Activated naive CD8-positive, alpha-beta T cell treated with anti-CD3 and anti-CD28 coated beads, Interleukin-2, amount 50 U/mL, for 16 hours (primary cell): ENCODE measurements around the gene TACR1.

Experiments
- DNase-seq: peaks from one replicate; pipeline ENCODE4 v3.0.0-alpha.2; 2020; ENCODE audit warnings: low read depth, low spot score

The TACR1 gene

DNA sequence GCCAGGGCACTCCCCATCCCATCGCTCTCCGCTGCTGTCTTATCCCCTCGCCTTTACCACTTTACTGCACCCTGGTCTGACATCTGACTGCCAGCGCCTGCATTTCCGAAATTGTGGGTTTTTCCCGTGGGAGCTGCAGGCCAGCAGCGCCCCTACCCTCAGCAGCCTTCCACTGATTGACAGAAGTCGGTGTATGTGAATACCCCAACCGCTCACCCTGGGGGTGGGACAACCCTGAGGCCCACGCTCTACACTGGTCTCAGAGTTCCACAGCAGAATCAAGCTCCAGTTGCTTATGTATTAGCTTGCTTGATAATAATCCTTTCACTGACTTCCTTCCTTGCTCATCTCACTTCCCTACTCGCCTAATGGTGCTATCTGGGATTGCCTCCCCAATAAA, 178.8 kb downstream of the TACR1 start:
- DNase-seq: no peak

DNA sequence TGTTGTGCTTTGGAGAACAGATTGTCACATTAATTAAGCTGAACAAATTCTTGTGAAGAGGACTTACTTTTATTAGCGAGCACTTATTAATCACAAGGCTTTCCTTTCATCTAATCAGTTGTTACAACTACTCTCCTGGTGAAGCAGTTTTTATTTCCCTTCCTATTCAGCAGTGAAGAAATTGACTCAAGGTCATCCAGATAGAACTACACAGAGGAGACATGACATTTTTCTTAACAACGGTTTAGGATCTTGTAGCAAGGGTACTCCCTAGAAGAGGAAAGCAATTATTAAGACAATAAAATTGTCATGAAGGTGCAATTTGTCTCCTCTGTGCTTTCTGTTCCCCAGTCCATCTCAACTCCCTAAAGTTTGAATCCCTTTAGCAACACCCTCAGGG, 179.5 kb downstream of the TACR1 start:
- DNase-seq: no peak

DNA sequence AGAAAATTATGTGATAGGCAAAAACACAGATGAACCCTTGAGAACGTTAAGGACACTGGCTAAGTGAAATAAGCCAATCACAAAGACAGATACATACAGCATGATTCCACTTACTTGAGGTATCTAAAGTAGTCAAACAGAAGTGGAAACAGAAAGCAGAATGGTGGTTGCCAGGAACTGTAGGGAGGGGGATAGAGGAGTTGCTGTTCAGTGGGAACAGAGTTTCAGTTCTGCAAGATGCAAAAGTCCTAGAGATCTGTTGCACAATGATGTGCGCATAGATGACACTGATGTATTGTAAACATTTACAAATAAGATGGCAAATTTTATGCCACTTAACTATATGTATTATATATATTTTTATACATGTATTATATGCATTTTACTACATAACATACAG, 181.2 kb downstream of the TACR1 start:
- DNase-seq: no peak

DNA sequence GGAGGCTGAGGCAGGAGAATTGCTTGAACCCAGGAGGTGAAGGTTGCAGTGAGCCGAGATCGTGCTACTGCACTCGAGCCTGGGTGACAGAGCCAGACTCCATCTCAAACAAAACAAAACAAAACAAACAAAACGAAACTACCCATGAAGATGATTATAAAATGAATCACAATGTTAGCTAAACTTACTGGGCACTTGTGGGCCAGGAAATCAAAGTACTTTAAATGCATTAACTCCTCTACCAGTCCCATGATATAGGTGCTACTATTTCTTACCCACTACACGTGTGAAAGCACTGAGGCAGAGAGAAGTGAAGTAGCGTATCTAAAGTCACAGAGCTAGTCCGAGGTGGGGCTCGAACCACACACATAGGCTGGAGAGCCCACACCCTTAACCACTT, 187.2 kb downstream of the TACR1 start:
- DNase-seq: no peak

DNA sequence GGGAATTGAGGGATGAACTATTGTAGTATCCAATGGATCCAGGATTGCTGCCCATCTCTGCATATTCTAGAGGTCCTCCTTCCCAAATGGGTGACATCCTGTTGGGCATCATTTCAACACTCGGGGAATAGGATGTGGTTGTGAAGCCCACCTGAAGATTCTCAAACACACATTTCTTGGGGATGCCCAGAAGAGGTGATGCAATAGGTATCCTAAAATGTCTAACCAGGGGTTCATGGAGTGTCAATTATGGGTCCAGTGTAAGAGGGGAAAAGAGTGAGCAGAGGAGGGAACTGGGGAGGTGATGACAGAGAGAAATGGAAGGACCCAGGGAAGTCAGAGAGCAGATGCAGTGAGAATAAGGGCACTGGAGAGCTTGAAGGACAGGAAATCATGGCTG, 188.7 kb downstream of the TACR1 start:
- DNase-seq: no peak

DNA sequence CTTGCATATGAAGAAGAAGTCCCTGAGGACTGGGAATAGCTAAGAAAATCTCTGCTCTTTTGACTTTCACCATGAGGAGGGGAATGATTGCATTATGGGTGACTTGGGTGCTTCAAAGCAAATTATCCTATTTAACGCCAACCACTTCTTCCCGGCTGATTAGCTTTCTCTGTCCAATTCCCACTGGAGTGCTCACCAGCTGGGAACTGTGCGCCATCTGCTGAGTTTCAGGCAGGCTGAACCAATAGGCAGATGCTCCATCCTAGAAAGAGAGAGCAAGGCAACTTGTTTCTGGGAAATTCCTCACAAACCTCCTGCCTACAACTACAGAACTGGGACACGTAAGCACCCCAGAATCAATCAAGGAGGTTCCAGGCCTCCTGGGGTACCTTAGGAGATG, 191.5 kb downstream of the TACR1 start:
- DNase-seq: no peak

DNA sequence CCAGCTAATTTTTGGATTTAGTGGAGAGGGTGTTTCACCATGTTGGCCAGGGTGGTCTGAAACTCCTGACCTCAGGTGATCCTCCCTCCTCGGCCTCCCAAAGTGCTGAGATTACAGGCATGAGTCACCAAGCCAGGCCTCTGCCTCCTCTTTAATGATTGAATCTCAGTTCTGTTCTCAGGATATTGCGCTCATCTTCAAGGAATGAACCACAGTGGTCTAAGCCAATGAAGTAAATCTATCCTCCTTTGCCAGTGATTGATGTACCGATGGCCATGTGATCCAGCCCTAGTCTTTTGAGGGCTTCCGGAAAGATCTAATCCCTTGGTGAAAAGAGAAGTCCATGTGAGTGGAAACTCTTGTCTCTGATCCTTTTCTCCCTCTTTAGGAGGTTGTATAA, 192.3 kb downstream of the TACR1 start:
- no peak for DNase-seq

DNA sequence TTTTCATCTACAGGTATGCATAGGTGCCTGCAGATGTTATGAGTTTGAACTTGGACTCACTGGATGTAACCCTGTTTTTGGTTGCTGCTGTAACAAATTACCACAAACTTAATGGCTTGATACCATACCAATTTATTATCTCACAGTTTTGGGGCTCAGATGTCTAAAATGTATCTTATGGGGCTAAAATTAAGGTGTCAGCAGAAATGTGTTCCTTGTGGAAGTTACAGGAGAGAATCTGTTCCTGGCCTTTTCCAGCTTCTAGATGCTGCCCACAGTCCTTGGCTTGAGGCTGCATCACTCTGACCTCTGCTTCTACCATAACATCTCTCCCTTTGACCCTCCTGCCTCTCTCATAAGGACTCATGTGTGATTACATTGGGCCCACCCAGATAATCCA, 193.3 kb downstream of the TACR1 start:
- no peak for DNase-seq

DNA sequence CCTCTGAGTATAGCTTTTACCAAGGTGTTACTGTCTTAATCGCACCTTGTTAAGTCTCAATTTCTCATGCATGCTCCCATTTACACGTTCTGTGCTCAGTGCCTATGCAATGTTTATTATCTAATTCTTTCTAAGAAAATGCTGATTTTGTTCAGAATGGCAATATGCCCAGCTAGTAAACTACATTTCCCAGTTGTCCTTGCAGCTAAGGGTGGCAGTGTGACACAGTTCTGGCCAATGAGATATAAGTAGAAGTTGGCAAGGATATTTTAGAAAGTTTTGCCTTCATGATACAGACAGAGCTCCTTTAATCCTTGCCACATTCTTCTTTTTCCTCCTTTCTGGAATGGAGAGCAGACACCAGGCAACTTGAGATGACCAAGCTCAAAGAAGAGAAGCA, 195.5 kb downstream of the TACR1 start:
- DNase-seq: no peak

DNA sequence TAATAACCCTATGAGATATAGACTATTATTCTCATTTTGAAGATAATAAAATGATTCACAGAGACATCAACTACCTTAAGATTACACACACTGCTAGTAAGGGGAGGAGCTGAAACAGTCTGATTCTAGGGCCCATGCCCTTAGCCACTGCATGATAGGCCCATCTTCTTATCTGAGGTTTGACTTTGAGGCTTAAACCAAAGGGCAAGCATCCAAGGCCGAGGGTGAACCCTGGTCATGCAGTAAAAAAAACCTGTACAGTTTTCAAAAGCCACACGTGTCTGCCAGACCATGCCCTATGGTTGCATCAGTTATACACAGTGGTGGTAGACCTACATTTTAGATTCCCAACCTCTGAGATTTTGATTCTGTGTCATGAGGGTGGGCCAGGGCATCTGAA, 196.0 kb downstream of the TACR1 start:
- no peak for DNase-seq

DNA sequence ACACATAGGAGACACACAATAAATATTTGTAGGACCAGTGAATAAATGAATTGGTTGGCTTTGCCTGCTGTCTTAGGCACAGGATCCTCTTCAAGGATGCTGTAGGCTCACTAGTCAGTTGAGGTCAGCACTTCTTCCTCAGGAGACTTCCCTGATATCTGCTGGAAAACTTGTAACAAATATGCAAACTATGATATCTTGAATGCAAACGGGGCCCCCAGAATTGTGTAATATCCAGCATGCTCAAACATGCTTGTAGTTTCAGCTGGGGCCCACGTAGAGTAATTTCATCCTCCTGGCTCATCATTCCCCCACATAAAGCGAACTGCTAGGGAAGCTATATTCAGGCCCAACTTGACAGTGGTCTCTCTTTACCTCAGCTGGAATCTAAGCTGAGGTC, 197.3 kb downstream of the TACR1 start:
- no peak for DNase-seq

DNA sequence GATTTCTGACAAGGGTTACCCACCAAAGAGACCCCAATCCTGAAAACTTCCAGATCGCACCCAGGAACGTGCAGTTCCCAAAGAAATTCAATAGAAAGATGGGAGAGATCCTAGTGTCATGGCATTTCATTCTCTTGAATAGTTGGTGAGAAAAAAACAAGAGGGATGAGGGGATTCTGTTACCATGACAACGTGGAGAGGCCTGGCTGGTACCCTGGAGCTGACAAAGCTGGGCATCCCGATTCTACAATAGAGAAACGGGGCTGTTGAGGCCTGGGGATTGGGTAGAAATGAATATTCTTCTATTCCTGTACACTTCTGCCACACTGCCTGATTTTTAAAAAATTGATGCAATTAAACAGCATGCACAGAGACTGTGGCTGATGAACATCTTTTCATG, 199.9 kb downstream of the TACR1 start:
- no peak for DNase-seq
